LNCaP clone FGC (cell line): Measurements from ENCODE around the gene CELF2.

ENCODE experiments used
- DNase-seq: peaks from one replicate; pipeline ENCODE4 v3.0.0-alpha.2; 2011; ENCODE audit warnings: low read depth
- H3K4me3 ChIP-seq: 2 replicates; pipeline ENCODE4 v1.5.1; 2011; ENCODE audit warnings: mild to moderate bottlenecking, low read depth, low read length, control low read depth
- TF ChIP-seq, protein P1 (sequence below): IDR thresholded peaks from 2 replicates; pipeline ENCODE4 v1.5.1; 2012; ENCODE audit warnings: mild to moderate bottlenecking; ENCODE audit not compliant: control insufficient read depth, insufficient read depth; ENCODE audit errors: extremely low read depth

CELF2 gene

DNA sequence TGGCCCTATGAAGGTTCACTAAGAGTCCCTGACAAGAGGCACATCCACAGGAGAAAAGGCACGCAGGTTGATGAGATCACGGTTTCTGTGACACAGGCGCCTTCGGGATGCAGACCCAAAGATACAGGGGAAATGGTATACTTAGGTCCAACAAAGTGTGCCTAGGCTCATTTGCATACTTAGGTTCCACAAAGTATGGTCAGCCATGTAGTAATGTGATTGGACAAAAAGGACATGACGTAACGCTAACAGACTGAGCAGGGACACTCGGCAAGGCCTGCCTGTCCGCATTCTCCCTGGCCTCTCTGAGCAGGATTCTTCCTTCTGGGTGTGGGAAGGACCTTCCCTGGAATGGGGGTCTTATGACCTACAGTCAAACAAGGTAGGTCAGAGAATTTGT is 190.6 kb downstream of the CELF2 start:
- TF ChIP-seq, protein P1, sequence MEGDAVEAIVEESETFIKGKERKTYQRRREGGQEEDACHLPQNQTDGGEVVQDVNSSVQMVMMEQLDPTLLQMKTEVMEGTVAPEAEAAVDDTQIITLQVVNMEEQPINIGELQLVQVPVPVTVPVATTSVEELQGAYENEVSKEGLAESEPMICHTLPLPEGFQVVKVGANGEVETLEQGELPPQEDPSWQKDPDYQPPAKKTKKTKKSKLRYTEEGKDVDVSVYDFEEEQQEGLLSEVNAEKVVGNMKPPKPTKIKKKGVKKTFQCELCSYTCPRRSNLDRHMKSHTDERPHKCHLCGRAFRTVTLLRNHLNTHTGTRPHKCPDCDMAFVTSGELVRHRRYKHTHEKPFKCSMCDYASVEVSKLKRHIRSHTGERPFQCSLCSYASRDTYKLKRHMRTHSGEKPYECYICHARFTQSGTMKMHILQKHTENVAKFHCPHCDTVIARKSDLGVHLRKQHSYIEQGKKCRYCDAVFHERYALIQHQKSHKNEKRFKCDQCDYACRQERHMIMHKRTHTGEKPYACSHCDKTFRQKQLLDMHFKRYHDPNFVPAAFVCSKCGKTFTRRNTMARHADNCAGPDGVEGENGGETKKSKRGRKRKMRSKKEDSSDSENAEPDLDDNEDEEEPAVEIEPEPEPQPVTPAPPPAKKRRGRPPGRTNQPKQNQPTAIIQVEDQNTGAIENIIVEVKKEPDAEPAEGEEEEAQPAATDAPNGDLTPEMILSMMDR, result no peak
- no peak for DNase-seq
- H3K4me3 ChIP-seq, result no peak overlapping the region

DNA sequence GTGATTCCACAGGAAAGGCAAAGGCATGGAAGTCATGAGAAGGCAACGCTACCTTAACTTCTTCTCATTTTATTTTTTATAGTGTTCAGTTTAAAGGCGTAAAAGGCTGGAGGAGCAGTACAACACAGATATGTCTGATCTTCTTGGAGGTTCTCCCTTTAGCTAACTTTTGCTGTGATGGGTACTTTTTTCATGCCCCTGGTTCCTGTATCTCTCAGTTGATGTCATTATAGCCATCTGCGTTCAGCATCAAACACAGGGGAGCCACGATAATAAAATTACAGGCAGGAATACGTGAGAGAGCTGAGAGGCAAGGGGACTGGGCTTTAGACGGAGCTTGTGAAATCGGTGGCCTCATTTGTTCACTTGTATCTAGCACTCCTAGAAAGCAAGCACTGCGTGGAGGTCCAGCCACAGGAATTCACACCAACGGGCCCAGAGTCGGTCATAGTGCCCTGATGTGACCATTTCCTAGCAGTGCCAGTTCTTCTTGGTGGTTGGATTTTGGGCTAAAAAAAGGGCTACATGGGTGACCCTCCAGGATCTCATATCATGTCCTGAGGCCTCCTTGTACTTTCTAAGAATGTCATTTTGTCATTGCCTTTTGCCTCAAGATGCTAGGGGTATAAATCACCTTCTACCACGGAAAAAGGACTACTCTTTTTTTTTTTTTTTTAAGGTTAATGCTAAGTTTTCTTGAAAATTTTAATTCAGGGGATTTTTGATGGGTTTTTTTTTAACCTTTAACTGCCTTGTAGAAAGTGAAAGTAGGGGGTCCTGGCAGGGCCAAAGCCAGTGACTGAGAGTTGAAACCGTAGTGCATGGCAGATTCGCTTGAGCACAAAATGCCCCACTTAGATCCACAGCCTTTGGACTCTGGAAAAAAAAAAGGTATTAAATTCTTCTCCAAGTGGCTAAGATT is 191.5 kb downstream of the CELF2 start:
- H3K4me3 ChIP-seq, result no peak overlapping the region
- DNase-seq, result no peak
- TF ChIP-seq, protein P1, result no peak

DNA sequence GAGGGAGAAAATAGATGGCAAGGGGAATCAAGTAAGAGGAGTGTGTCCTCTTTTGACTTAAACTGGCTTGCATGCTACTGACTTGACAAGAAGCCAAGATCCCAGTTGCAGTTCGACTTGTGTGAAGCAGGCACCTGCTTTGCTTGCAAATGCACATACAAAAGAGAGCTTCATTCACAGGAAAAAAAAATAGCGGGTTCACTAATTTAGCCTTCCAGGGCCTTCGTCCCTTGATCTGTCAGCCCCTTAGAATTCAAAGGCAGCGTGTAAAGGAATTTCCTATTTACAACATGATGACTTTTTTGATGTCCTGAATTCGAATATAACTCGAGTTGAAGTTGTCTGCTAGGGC is 192.1 kb downstream of the CELF2 start:
- H3K4me3 ChIP-seq, result no peak overlapping the region
- TF ChIP-seq, protein P1, result no peak
- DNase-seq, result no peak

DNA sequence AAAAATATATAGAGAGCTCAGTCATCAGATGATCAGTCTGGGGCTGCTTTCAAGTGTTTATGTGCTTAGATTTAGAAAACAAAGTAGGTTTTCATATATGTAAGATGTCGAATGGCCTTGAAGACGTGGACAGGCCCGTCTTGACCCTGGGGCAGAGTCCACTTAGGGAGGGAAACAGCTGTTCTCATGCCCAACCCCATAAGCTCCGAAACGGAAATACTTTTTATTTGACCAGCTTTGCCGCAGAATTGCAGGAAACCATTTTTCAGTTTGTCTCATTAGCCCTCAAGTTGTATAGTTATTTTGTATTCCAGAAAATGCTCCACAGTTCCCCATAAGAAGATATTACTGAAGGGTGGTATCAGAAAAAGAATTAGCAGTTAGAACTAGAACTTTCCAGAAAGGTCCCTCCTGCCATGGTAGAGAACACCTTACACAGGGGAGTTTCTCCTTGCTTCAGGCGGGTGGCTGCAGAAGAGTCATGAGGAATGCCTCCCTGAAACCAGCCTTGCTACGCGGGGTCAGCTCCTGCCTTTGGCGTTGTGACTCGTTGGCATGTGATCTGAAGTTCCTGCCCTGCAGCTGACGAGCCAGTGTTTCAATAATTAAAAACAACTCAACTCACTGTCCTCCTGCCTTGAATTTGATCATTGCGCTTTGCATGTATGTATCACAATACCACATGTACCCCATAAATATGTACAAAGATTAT is 192.7 kb downstream of the CELF2 start:
- TF ChIP-seq, protein P1, result no peak
- no peak for DNase-seq
- H3K4me3 ChIP-seq, result no peak overlapping the region

DNA sequence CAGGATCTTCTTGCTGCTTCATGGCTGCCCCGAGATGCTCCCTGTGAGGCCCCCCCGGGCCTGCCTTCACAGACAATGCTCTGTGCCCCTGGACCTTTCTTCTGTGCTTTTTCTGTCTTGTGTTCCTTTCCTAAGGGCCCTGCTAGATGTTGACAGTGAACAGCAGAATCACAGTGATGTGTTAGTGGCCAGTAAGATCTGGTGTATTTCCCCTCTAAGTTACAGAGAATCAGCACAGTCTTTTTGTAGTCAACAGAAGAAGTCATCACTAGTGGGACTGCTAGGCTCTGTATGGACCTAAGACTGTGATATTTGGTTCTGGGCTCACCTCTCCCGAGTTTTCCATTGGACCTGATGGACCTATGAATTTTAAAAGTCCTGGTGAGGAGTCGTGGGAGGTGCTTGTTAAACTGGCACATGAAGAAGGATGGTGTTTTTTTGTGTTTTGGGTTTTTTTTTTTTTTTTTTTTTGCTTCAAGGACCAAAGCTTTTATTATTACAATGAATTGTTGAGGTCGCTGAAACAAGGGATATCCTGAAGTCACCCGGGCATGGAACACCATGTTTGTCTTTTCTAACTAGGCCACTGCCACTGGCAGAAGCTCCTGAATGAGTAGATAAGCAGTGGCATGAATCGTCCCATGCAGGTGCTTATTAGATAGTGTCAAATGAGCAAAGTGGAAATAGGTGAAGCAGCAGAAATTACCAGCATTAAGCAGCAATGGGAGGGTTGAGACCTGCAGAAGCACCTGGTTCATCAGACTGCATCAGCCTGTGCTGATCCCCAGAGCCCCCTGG is 194.8 kb downstream of the CELF2 start:
- no peak for DNase-seq
- TF ChIP-seq, protein P1, result no peak
- H3K4me3 ChIP-seq, result no peak overlapping the region

DNA sequence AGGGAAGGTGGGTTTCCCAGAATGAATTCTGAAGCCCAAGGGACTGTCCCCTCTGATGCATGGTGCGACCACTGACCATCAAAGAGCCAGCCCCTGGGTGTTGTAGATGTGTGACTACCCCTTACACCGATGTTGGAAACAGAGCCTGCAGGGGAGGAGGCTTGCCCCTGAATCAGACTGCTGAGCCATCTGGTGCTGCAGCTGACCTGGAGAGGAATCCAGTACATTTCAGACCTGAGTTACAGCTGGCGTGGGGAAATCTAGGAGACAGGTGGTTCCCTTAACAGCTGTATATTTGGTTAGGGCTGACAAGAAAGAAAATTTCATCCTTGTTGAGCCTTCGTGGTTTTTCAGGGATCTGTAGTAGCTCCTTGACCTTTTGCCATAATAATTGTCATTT is 195.5 kb downstream of the CELF2 start:
- TF ChIP-seq, protein P1, result no peak
- no peak for DNase-seq
- no peak overlapping the region for H3K4me3 ChIP-seq
